Psoas muscle (tissue), 8 donors: ENCODE measurements around the gene TTF1. TPM values are rescaled to one million over a fixed set of nuclear protein-coding genes. Genes with fewer than 3 reads are reported as not detected.

Source experiments
- ATAC-seq, 4 donors: fragments of 200-7000 bp; cut with Tn5 transposase; one replicate each; pipeline ENCODE4 v1.9.1; 2020; ENCODE audit warnings: moderate library complexity in 3 of 4, mild to moderate bottlenecking in 2 of 4
- DNase-seq, 2 donors: peaks; one replicate each; pipeline ENCODE4 v3.0.0-alpha.2; 2020
- H3K27ac ChIP-seq: fragments of 200-600 bp; one replicate; pipeline ENCODE4 v1.8.0; 2022
- H3K27me3 ChIP-seq, 3 donors: fragments of 200-600 bp in 1 of 3; one replicate each; pipeline versions ENCODE4 v1.6.1 to v1.8.0; 2013 to 2022; ENCODE audit warnings: low read length in 2 of 3, mild to moderate bottlenecking in 2 of 3, moderate library complexity in 1 of 3; ENCODE audit not compliant: insufficient read depth in 3 of 3
- H3K36me3 ChIP-seq, 2 donors: fragments of 200-600 bp in 1 of 2; one replicate each; pipeline versions ENCODE4 v1.6.1 to v1.8.0; 2013 to 2022; ENCODE audit warnings: low read depth in 1 of 2, mild to moderate bottlenecking in 1 of 2, moderate library complexity in 1 of 2; ENCODE audit not compliant: insufficient read depth in 1 of 2
- H3K4me1 ChIP-seq: fragments of 200-600 bp; one replicate; pipeline ENCODE4 v1.8.0; 2022
- H3K4me3 ChIP-seq: fragments of 200-600 bp; one replicate; pipeline ENCODE4 v1.8.0; 2022; ENCODE audit warnings: mild to moderate bottlenecking
- H3K9me3 ChIP-seq: fragments of 200-600 bp; one replicate; pipeline ENCODE4 v1.8.0; 2022
- CTCF ChIP-seq: fragments of 200-600 bp; IDR thresholded peaks from one replicate; pipeline ENCODE4 v1.8.0; 2022; ENCODE audit warnings: antibody characterized with exemption
- WGBS, 3 donors: extraction: QIAGEN DNeasy Blood & Tissue Kit; methylation state at CpG; one replicate each; pipeline versions ENCODE4 v1.1.6 to v1.1.7; 2013; 5-methylcytosine and 5-hydroxymethylcytosine counted together
- intact Hi-C, 2 donors: fragments of 100-400 bp; cut with DNase I; formaldehyde crosslinking; loops; one replicate each; pipeline versions ENCODE4 v1.11.0 to v1.14.2; 2022
- polyA plus RNA-seq, 3 donors: library from polyadenylated mRNA; stranded (reverse); fragments of 200-250 nt; gene quantifications; one replicate each; pipeline ENCODE4 v1.2.3, GENCODE V29; 2013
- total RNA-seq, 4 donors: library from RNA; stranded (reverse); fragmentation: NEBNext Ultra II Directional in 2 of 4; extraction: Animal tissue kit (Norgen Biotek cat#: 25700) in 2 of 4; gene quantifications; one replicate each; pipeline versions ENCODE4 v1.2.1 to v1.2.4, GENCODE V29; 2021 to 2023
- donor health status: healthy with polysubstance abuse.
- donor health status: DM: no; HTN: no; CAD: no; lungs with moderate emphysema.
- donor health status: Bipolar disorder and iron deficiency.
- donor health status: healthy.
- donor health status: DM: yes; HTN: yes; CAD: no.
- donor health status: DM: no; HTN: no; CAD: no.
- donor health status: DM: no; HTN: no; CAD: no.
- donor health status: DM: yes; HTN: yes; CAD: no.

Gene TTF1
- total and polyA plus RNA-seq, 7 donors = 11.1 to 33.8 (median 15.3) TPM

DNA sequence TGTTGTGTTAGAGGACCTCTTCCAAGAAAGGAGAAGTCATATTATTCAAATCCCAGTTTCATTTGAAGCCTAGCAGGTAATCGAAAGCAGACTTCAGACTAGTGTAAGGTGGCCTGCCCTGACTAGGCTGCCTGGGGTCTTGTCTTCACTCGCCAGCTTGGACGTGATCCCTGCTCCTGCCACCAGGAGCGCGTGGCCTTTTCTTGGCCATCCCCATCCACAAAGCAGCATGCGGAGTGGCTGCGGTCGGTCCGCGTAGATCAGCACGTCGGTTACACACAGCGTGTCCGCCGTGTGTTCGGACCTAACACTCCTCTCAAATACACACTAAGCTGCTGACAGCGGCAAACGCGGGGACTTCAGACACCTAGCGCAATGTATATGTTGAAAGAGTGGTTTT, 40.7 kb upstream of the TTF1 start:
- intact Hi-C loops = no loop called here
- Histone ChIP-seq H3K4me3 (no peak overlapping the region), H3K27me3 (peaks cover 0 to 54% (median 1%) of the 10 kb centered on the region in 3 donors), H3K9me3 (no peaks in the 10 kb centered on the region), H3K27ac (no peak overlapping the region), H3K36me3 (no peaks in the 10 kb centered on the region), H3K4me1 (no peaks in the 10 kb centered on the region)
- WGBS, 3 donors = 41 to 46% (median 43%) methylated on average over 20 of the region's 20 CpGs
- ATAC-seq (no peak), DNase-seq (no peak)
- no peak for TF ChIP-seq CTCF

GRCh38 chr9:132446887-132447286, 40.2 kb upstream of the TTF1 start:
- H3K4me3 ChIP-seq = no peak overlapping the region
- intact Hi-C loops = no loop called here
- no peak for TF ChIP-seq CTCF
- no peak overlapping the region for H3K27ac ChIP-seq
- H3K9me3 ChIP-seq = no peaks in the 10 kb centered on the region
- H3K27me3 ChIP-seq = peaks cover 0 to 58% (median 4%) of the 10 kb centered on the region in 3 donors
- H3K36me3 ChIP-seq = no peaks in the 10 kb centered on the region
- no peaks in the 10 kb centered on the region for H3K4me1 ChIP-seq
- 93 to 96% (median 93%) methylated on average over 3 of the region's 3 CpGs for WGBS, 3 donors
- ATAC-seq (no peak), DNase-seq (no peak)

GRCh38 chr9:132443951-132444607, 37.4 kb upstream of the TTF1 start:
- 45 to 53% (median 49%) methylated on average over 10 of the region's 10 CpGs for WGBS, 3 donors
- H3K4me3 ChIP-seq = no peak overlapping the region
- DNase-seq (no peak), ATAC-seq (no peak)
- no peak for TF ChIP-seq CTCF
- intact Hi-C loops = no loop called here
- peaks cover 0 to 68% (median 4%) of the 10 kb centered on the region in 3 donors for H3K27me3 ChIP-seq
- H3K4me1 ChIP-seq = no peaks in the 10 kb centered on the region
- H3K36me3 ChIP-seq = no peaks in the 10 kb centered on the region
- no peak overlapping the region for H3K27ac ChIP-seq
- H3K9me3 ChIP-seq = no peaks in the 10 kb centered on the region

DNA sequence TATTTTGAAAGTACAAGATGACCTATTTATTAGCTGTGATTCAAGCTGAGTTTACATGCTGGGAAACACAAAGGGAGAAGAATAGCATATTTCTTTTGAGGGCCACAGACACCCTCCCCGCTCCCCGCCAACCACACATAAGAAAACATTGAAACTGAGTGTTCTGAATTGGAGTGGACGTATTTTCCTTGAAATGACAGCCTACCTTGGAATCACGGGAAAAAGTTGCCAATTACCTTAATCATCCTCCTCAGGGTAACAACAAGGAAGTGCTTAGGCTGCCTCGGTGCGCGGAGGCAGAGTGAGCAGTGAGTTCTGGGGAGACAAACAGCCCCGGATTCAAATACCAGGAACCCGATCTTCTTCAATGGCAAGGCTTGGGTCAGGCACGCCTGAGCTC, 34.8 kb upstream of the TTF1 start:
- Histone ChIP-seq H3K27me3 (peaks cover 0 to 71% (median 4%) of the 10 kb centered on the region in 3 donors), H3K9me3 (no peaks in the 10 kb centered on the region), H3K4me3 (no peak overlapping the region), H3K4me1 (no peaks in the 10 kb centered on the region), H3K27ac (no peak overlapping the region), H3K36me3 (no peaks in the 10 kb centered on the region)
- TF ChIP-seq CTCF = no peak
- WGBS, 3 donors = 37 to 40% (median 40%) methylated on average over 10 of the region's 10 CpGs
- intact Hi-C loops = no loop called here
- ATAC-seq (no peak), DNase-seq (no peak)

DNA sequence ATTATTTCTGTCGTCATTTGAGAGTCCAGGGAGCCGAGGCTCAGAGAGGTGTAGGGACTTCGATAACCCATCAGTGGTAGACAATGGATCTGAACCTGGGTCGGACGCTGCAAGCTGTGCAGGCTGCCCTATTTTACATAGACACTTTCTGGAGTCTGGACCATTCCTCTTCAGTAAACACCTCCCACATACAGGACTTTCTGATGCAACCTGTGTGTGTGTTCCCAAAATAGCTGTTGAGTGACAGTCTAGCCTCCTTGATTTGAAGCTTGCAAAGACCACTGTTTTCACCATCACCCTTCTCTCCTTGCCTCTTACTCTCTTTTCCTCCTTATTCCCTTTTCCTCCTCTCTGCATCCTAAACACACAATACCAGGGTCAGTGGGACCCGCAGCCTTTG, 34.1 kb upstream of the TTF1 start:
- DNase-seq = no peak
- no peak for ATAC-seq

More for the DNA sequence above, 34.1 kb upstream of the TTF1 start:
- Histone ChIP-seq H3K36me3 (no peaks in the 10 kb centered on the region), H3K4me3 (no peak overlapping the region), H3K9me3 (no peaks in the 10 kb centered on the region), H3K4me1 (no peaks in the 10 kb centered on the region), H3K27ac (no peak overlapping the region), H3K27me3 (peaks cover 0 to 71% (median 8%) of the 10 kb centered on the region in 3 donors)
- no peak for TF ChIP-seq CTCF
- intact Hi-C loops = no loop called here
- WGBS, 3 donors = 64 to 73% (median 71%) methylated on average over 6 of the region's 6 CpGs
